Measurements from ENCODE around the gene CREB5.

The CREB5 gene

GRCh38 chr7:28408105-28408959 lies 4.0 kb upstream of the CREB5 start:
- no peak for DNase-seq

- DNase-seq: peak; percentile 55
Observed at GRCh38 chr7:28408960-28409715, 3.2 kb upstream of the CREB5 start.

- no peak for DNase-seq
Observed at GRCh38 chr7:28409716-28410627, 2.3 kb upstream of the CREB5 start.

GRCh38 chr7:28410628-28411531 lies 1.4 kb upstream of the CREB5 start:
- DNase-seq: no peak

- DNase-seq: no peak
Observed at GRCh38 chr7:28413011-28413410, 693 bp downstream of the CREB5 start.

GRCh38 chr7:28414453-28414852 lies 2.1 kb downstream of the CREB5 start:
- DNase-seq: no peak

GRCh38 chr7:28417321-28417940 lies 5.1 kb downstream of the CREB5 start:
- DNase-seq: no peak

GRCh38 chr7:28418311-28418710 lies 6.0 kb downstream of the CREB5 start:
- no peak for DNase-seq

- no peak for DNase-seq
Observed at GRCh38 chr7:28418966-28419365, 6.6 kb downstream of the CREB5 start.

- DNase-seq: no peak
Observed at GRCh38 chr7:28419716-28420115, 7.4 kb downstream of the CREB5 start.

GRCh38 chr7:28423112-28423511 lies 10.8 kb downstream of the CREB5 start:
- no peak for DNase-seq

- DNase-seq: no peak
Observed at GRCh38 chr7:28423918-28424514, 11.7 kb downstream of the CREB5 start.

GRCh38 chr7:28425496-28425895 lies 13.2 kb downstream of the CREB5 start:
- DNase-seq: no peak

- DNase-seq: no peak
Observed at GRCh38 chr7:28427236-28427635, 14.9 kb downstream of the CREB5 start.

- no peak for DNase-seq
Observed at GRCh38 chr7:28430616-28431015, 18.3 kb downstream of the CREB5 start.

- no peak for DNase-seq
Observed at GRCh38 chr7:28432105-28432504, 19.8 kb downstream of the CREB5 start.

GRCh38 chr7:28433039-28433438 lies 20.7 kb downstream of the CREB5 start:
- DNase-seq: no peak

GRCh38 chr7:28433699-28434219 lies 21.4 kb downstream of the CREB5 start:
- DNase-seq: no peak

- DNase-seq: no peak
Observed at GRCh38 chr7:28434510-28434909, 22.2 kb downstream of the CREB5 start.

GRCh38 chr7:28435152-28435551 lies 22.8 kb downstream of the CREB5 start:
- no peak for DNase-seq

All from activated naive CD4-positive, alpha-beta T cell treated with Interleukin-2 at 50 U/mL for 16 hours (primary cell).